D721Med (cell line): ENCODE measurements around the gene MLLT3.

Experiments used
- DNase-seq: peaks from one replicate; pipeline ENCODE4 v3.0.0; 2011; ENCODE audit warnings: low spot score; ENCODE audit not compliant: insufficient read length
- FAIRE-seq: peaks from 2 replicates; lab custom pipeline; 2011; peaks lifted over from hg19 to GRCh38; lab: Jason Lieb, UNC
- TF ChIP-seq, protein P1 (sequence below): IDR thresholded peaks from 2 replicates; pipeline ENCODE4 v1.5.1; 2012; ENCODE audit warnings: mild to moderate bottlenecking, control low read depth; ENCODE audit not compliant: insufficient read depth; ENCODE audit errors: missing control alignments

MLLT3 gene

DNA sequence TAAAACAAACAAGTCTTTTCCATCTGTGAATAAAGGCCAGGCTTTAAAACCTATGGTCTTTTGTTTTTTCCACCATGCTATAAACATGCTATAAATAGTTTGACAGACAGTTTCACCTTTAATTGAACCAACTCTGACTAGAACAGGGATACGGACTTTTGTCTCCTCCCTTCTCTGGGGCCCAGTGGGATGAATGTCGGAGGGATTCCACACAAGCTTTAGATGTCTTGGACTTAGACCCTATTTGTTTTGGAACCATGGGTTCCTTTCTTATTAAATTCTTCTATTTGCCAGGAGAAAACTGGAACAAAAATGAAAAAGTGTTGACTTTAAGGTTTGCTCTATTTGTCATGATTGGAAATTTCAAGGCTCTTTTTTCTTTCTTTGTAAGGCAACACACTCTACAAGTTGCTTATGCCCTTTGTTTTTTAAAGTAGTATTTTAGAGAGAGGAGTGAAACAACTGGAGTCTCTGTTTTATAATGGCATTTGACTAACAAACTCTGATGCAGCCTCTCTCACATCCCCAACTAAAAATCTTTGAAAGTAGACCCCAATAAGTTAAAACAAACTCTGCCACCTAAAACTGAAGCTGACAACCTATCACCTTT is 145.3 kb downstream of the MLLT3 start:
- DNase-seq, result no peak
- TF ChIP-seq, protein P1, sequence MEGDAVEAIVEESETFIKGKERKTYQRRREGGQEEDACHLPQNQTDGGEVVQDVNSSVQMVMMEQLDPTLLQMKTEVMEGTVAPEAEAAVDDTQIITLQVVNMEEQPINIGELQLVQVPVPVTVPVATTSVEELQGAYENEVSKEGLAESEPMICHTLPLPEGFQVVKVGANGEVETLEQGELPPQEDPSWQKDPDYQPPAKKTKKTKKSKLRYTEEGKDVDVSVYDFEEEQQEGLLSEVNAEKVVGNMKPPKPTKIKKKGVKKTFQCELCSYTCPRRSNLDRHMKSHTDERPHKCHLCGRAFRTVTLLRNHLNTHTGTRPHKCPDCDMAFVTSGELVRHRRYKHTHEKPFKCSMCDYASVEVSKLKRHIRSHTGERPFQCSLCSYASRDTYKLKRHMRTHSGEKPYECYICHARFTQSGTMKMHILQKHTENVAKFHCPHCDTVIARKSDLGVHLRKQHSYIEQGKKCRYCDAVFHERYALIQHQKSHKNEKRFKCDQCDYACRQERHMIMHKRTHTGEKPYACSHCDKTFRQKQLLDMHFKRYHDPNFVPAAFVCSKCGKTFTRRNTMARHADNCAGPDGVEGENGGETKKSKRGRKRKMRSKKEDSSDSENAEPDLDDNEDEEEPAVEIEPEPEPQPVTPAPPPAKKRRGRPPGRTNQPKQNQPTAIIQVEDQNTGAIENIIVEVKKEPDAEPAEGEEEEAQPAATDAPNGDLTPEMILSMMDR, result no peak
- FAIRE-seq, result no peak

DNA sequence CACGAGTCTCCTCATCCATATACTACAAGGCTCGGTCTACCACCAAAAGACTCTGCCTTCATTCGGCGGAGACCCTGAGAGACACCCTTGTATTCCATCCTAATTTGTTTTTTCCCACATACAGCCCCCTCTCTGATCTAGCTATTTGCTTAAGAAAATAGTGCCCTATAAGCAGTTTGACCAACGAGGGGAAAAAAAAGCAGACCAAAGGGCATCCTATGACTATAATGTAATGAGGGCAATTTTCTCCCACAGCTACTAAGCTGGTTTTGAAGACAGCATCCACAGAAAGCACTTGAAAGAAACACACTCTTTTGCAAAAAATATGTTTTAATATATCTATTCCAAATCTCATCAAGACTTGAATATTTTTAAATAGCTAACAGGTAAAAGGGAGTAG is 147.8 kb downstream of the MLLT3 start:
- TF ChIP-seq, protein P1, result no peak
- no peak for FAIRE-seq
- DNase-seq, result no peak

GRCh38 chr9:20473515-20474013 is 148.7 kb downstream of the MLLT3 start:
- no peak for DNase-seq
- FAIRE-seq, result no peak
- TF ChIP-seq, protein P1, result no peak

DNA sequence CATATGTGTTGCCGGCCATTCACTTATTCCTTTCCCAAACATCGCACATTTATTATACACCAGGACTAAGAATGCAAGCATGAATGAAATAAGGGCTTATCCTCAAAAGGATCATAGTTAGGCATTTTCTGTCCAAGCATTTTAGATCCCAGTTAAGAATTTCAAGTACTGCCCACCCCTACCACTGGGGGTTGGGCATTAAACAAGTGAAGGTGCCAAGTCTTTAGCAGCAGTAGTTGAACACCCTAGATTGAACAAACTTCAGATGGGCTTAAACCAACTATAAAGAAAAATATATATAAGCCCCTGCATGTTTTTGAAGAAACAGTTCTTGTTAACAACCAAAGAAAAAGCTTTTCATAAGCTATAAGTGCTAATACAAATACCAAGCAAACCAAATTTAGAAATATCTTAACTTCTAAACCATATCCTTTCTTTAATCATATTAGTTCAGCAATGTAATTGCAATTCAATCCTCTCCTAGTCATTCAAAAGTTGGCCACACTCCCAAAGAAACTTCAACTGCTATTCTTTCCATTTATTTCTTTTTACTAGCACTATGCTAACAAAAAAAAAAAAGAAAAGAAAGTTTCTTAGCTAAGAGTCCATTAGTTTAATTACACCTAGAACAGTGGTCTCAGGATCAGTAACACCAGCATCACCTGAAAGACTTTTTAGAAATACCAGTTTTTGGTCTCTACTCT is 149.8 kb downstream of the MLLT3 start:
- DNase-seq (no peak), FAIRE-seq (no peak)
- TF ChIP-seq, protein P1, result no peak

DNA sequence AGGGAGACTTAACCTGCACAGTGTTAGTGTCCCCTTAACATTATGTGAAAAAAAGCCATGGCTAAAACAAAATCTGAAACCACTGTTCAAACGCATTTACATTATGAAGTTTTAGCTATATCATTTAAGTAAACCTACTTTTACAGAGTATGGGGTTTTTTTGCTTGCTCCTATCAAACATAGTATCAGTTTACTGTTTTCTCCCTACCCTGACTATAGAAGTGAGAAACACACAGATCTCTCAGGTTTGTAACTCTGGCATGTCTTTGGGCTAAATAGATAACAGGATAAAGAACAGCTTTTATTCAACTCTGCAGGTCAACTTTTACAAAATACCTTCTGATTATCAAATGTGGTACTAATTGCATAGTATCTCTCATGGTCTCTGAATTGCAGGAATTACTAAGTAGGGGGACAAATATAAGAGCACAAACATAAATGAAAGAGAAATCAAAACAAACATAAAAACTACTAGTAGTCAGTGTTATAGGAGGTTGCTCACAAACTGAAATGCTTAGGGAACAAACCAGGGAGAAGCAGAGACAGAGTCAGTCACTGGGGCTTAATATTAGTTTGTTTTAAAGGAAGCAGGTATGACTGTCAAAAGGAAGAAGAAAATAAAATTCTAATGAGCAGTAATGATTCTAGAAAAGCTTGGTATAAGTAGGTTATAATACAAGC is 155.8 kb downstream of the MLLT3 start:
- DNase-seq, result no peak
- FAIRE-seq, result no peak
- TF ChIP-seq, protein P1, result no peak

GRCh38 chr9:20464242-20464641 is 158.1 kb downstream of the MLLT3 start:
- no peak for DNase-seq
- FAIRE-seq, result no peak
- TF ChIP-seq, protein P1, result no peak

- no peak for FAIRE-seq
Measured at GRCh38 chr9:20463823-20464222, 158.5 kb downstream of the MLLT3 start.

More at GRCh38 chr9:20463823-20464222, 158.5 kb downstream of the MLLT3 start:
- TF ChIP-seq, protein P1, result no peak
- DNase-seq, result no peak
